Measurements from ENCODE around the gene NRF1.

Gene NRF1

GRCh38 chr7:129784437-129784782 lies 172.9 kb downstream of the NRF1 start:
- H3K4me3 ChIP-seq (replicated peaks; ENCODE audit: low read depth, low read length): no peak overlapping the region
- DNase-seq (ENCODE audit: extremely low read depth, insufficient read length): no peak

DNA sequence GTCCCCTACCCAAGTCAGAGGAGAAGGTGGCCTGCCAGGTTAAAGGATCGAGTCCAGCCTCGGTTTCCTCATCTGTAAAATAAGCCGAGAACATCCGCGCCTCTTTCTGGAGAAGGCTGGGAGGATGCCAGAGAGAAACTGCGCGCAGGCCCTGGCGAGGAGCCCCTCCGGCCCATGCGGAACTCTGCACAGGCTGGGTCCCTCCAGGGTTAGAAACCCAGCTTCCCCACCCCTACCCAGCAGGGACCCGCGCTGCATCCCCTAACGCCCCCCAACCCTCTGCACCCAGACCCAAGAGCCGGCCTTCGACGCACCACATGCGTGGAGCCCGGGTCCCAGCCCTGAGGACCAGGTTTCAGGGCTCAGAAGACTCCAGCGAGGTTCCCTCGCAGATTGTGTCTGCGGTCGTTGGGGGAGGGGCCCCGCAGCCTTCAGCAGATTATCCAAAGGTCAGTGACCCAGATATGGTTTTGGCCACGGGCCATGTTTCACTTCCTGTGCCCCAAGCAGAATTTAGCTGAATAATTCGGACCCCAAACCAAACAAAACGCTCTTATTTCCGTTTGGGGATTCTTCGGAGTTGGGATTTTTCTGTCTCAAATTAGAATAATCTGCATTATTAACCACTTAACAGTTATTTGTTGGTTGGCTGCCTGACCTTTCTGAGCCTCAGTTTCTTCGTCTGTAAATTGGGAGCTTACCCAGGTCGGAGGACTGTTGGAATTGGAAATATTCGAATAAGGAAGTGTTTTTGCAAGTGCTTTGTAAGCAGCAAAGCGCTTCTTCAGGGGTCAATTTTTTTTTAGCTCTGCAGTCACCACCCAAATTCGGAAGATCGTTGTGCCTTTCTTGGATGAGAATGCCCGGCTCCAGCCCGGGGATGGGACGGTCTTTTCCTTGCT lies 173.5 kb downstream of the NRF1 start:
- DNase-seq (ENCODE audit: extremely low read depth, insufficient read length): peak; percentile 51
- Histone ChIP-seq H3K27me3 (replicated peaks; ENCODE audit: control insufficient read depth, insufficient read depth, low read length) (peaks cover 4% of the 10 kb centered on the region; the same call in 1 of the 2 replicates), H3K36me3 (ENCODE audit: control insufficient read depth, insufficient read depth, low read length) (no peaks in the 10 kb centered on the region), H3K4me3 (replicated peaks; ENCODE audit: low read depth, low read length) (peak overlapping the region; percentile 31; the same call in 1 of the 2 replicates)
- no peak for TF ChIP-seq CTCF (IDR thresholded peaks at IDR 0.05; ENCODE audit: insufficient read depth, low read length, poor library complexity, severe bottlenecking)

More at GRCh38 chr7:129784437-129784782, 172.9 kb downstream of the NRF1 start:
- Histone ChIP-seq H3K27me3 (replicated peaks; ENCODE audit: control insufficient read depth, insufficient read depth, low read length) (peaks cover 4% of the 10 kb centered on the region; the same call in 1 of the 2 replicates), H3K36me3 (ENCODE audit: control insufficient read depth, insufficient read depth, low read length) (no peaks in the 10 kb centered on the region)
- TF ChIP-seq CTCF (IDR thresholded peaks at IDR 0.05; ENCODE audit: insufficient read depth, low read length, poor library complexity, severe bottlenecking): no peak

GRCh38 chr7:129785685-129786514 lies 174.4 kb downstream of the NRF1 start:
- peak; percentile 34 for DNase-seq (ENCODE audit: extremely low read depth, insufficient read length)
- TF ChIP-seq CTCF (IDR thresholded peaks at IDR 0.05; ENCODE audit: insufficient read depth, low read length, poor library complexity, severe bottlenecking): no peak
- no peaks in the 10 kb centered on the region for H3K36me3 ChIP-seq (ENCODE audit: control insufficient read depth, insufficient read depth, low read length)
- H3K27me3 ChIP-seq (replicated peaks; ENCODE audit: control insufficient read depth, insufficient read depth, low read length): peaks cover 4% of the 10 kb centered on the region; the same call in 1 of the 2 replicates
- no peak overlapping the region for H3K4me3 ChIP-seq (replicated peaks; ENCODE audit: low read depth, low read length)

GRCh38 chr7:129786825-129787563 lies 175.5 kb downstream of the NRF1 start:
- no peak for TF ChIP-seq CTCF (IDR thresholded peaks at IDR 0.05; ENCODE audit: insufficient read depth, low read length, poor library complexity, severe bottlenecking)
- no peak for DNase-seq (ENCODE audit: extremely low read depth, insufficient read length)

GRCh38 chr7:129789000-129789399 lies 177.5 kb downstream of the NRF1 start:
- H3K4me3 ChIP-seq (replicated peaks; ENCODE audit: low read depth, low read length): no peak overlapping the region
- no peaks in the 10 kb centered on the region for H3K36me3 ChIP-seq (ENCODE audit: control insufficient read depth, insufficient read depth, low read length)
- no peak for TF ChIP-seq CTCF (IDR thresholded peaks at IDR 0.05; ENCODE audit: insufficient read depth, low read length, poor library complexity, severe bottlenecking)
- DNase-seq (ENCODE audit: extremely low read depth, insufficient read length): no peak
- H3K27me3 ChIP-seq (replicated peaks; ENCODE audit: control insufficient read depth, insufficient read depth, low read length): no peaks in the 10 kb centered on the region; the same call in 1 of the 2 replicates

More at GRCh38 chr7:129786825-129787563, 175.5 kb downstream of the NRF1 start:
- Histone ChIP-seq H3K27me3 (replicated peaks; ENCODE audit: control insufficient read depth, insufficient read depth, low read length) (no peaks in the 10 kb centered on the region; the same call in 1 of the 2 replicates), H3K36me3 (ENCODE audit: control insufficient read depth, insufficient read depth, low read length) (no peaks in the 10 kb centered on the region), H3K4me3 (replicated peaks; ENCODE audit: low read depth, low read length) (no peak overlapping the region)
